Measurements from ENCODE around the gene PSAT1.

DNA sequence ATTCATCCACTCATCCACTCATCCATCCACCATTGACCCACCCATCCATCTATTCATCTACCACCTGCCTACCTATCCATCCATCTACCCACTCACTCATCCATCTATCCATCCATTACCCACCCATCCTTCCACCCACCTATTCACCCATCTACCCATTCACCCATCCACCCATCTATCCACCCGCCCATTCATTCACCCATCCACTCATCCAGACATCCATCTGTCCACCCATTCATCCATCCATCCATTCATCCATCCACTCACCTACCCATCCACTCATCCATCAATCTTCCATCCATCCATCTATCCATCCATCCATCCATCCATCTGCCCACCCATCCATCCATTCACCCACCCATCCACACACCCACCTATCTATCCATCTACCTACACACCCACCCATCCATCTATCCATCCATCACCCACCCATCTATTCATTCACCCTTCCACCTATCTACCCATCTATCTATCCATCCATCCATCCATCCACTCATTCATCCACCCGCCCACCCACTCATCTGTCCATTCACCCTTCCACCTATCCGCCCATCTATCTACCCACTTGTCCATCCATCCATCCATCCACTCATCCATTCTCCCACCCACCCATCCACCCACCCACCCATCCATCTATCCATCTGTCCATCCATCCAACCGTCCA lies 23.2 kb downstream of the PSAT1 start:
- TF ChIP-seq EZH2 (IDR thresholded peaks at IDR 0.05; ENCODE audit: insufficient read depth, poor library complexity, severe bottlenecking) (no peak), EZH2phosphoT487 (IDR thresholded peaks at IDR 0.05; ENCODE audit: insufficient read depth, low read depth) (no peak)

Data from GM23248 (cell line).